GM12878 (cell line): Measurements from ENCODE around the gene SLAMF8.

ENCODE experiments used
- CTCF ChIP-seq, 3 experiments: IDR thresholded peaks in 2 of 3; conservative IDR thresholded peaks in 1 of 3; 2 replicates each; pipeline ENCODE4 v1.5.1; 2011; ENCODE audit warnings: low read depth in 3 of 3, low read length in 3 of 3, mild to moderate bottlenecking in 3 of 3, control low read depth in 2 of 3, moderate library complexity in 2 of 3, inconsistent platforms in 1 of 3, mixed read lengths in 1 of 3; ENCODE audit not compliant: control insufficient read depth in 2 of 3, insufficient read depth in 1 of 3; ENCODE audit errors: extremely low read depth in 1 of 3
- TAF1 ChIP-seq: IDR thresholded peaks from 2 replicates; pipeline ENCODE4 v1.6.1; 2011; ENCODE audit warnings: mild to moderate bottlenecking, low read depth, low read length, borderline replicate concordance
- TF ChIP-seq, protein P1 (sequence below): IDR thresholded peaks from 2 replicates; pipeline ENCODE4 v1.6.1; 2012; ENCODE audit warnings: low read depth, low read length, improper control_type of control experiment

DNA sequence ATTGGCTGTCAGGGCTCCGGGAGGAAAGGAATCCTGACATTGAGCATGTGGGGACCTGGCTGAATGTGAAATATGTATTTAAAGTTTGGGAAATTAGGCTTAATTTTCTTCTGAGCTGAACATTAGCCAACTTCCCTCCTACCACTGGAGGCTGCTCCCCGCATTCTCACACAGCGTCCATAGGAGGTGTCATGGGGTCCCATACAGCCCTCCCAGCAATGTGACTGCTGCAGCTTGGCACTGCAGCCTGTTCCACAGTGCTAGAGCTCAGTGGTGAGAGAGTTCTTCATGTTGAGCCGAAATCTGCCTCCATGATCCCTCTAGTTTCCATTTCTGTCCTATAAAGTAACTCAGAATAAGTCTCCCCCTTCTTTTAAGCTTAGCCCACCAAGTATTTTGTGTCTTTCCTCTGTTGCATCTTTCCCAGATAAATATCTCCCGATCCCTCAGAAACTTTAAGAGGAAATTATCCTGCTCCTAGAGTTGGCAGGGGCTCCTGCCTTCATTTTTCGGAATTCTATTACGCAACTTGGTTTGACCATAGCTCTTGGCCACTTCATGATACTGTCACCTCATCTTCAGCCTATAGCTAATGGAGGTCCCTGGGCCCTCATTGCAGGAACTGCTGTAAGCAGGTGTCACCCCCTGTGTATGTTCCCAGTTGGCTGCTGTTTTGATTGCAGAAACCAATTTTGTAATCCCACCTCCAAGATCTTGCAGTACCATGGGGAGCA is 22.6 kb upstream of the SLAMF8 start:
- TF ChIP-seq CTCF (IDR thresholded peaks at IDR 0.05 in 2 of 3, conservative IDR thresholded peaks at IDR 0.05 in 1 of 3; ENCODE audit: control insufficient read depth in 2 of 3, extremely low read depth in 1 of 3, insufficient read depth in 1 of 3, low read depth in 3 of 3, low read length in 3 of 3) = no peak
- TF ChIP-seq, protein P1, sequence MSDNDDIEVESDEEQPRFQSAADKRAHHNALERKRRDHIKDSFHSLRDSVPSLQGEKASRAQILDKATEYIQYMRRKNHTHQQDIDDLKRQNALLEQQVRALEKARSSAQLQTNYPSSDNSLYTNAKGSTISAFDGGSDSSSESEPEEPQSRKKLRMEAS = no peak
- TF ChIP-seq TAF1 = no peak
